ENCODE data around the gene MT3. TPM values are rescaled to one million over a fixed set of nuclear protein-coding genes. Genes with fewer than 3 reads are reported as not detected.

The MT3 gene
- total and polyA plus RNA-seq, 2 of the 13 experiments (the other 11 are each of a cell fraction or from before 2014, with no cell fraction given): not detected

- TF ChIP-seq ZBTB40 (IDR thresholded peaks at IDR 0.05) (no peak), ZBTB40 (CRISPR knock-in tag; IDR thresholded peaks at IDR 0.05) (no peak; the same call in 1 of the 2 replicates), ZNF224 (CRISPR knock-in tag; IDR thresholded peaks at IDR 0.05) (no peak), ELF1 (CRISPR knock-in tag; IDR thresholded peaks at IDR 0.05) (peak; percentile 73), ZNF609 (CRISPR knock-in tag; IDR thresholded peaks at IDR 0.05; ENCODE audit: borderline replicate concordance) (peak; percentile 90), REPIN1 (CRISPR knock-in tag; IDR thresholded peaks at IDR 0.05; ENCODE audit: borderline replicate concordance, low read depth) (peak; percentile 37; the same call in 1 of the 2 replicates), ZNF264 (CRISPR knock-in tag; IDR thresholded peaks at IDR 0.05) (peak; percentile 69), ZNF572 (CRISPR knock-in tag; IDR thresholded peaks at IDR 0.05) (no peak), ZNF143 (CRISPR knock-in tag; IDR thresholded peaks at IDR 0.05) (no peak), ZNF772 (CRISPR knock-in tag; IDR thresholded peaks at IDR 0.05) (peak; percentile 80; the same call in 1 of the 2 replicates), ZNF552 (CRISPR knock-in tag; IDR thresholded peaks at IDR 0.05; ENCODE audit: borderline replicate concordance) (peak; percentile 38; the same call in 1 of the 2 replicates), NCOA2 (CRISPR knock-in tag; IDR thresholded peaks at IDR 0.05) (peak; percentile 90)
- TF ChIP-seq, protein P1, sequence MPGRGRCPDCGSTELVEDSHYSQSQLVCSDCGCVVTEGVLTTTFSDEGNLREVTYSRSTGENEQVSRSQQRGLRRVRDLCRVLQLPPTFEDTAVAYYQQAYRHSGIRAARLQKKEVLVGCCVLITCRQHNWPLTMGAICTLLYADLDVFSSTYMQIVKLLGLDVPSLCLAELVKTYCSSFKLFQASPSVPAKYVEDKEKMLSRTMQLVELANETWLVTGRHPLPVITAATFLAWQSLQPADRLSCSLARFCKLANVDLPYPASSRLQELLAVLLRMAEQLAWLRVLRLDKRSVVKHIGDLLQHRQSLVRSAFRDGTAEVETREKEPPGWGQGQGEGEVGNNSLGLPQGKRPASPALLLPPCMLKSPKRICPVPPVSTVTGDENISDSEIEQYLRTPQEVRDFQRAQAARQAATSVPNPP (CRISPR knock-in tag; IDR thresholded peaks at IDR 0.05): no peak
Observed at GRCh38 chr16:56551796-56552738, 37.3 kb upstream of the MT3 start (continued).

Data from HepG2 (cell line).